Measurements from ENCODE around the gene TMBIM6.

TMBIM6 gene

GRCh38 chr12:49797449-49797776 lies 56.1 kb downstream of the TMBIM6 start:
- ChIA-PET CTCF (interaction anchor here (1.6 to 2.0 kb wide), 2 partner anchors 20 to 41 kb away, joined by 7 read pairs; no protein-coding TSS in a partner anchor), POLR2A (interaction anchor here (0.6 to 1.3 kb wide), 2 partner anchors 31 to 1521 kb away, joined by 3 to 4 read pairs; partner anchors contain the start of gene NCKAP5L)
- H3K36me3 ChIP-seq (ENCODE audit: control insufficient read depth in 2 of 2, insufficient read depth in 1 of 2, low read length in 2 of 2): peaks cover 0 to 89% of the 10 kb centered on the region in 2 experiments; a peak in 2 of 3 replicates
- TF ChIP-seq ZNF112 (tag by site-specific recombination; IDR thresholded peaks at IDR 0.05) (no peak), ZNF580 (tag by site-specific recombination; IDR thresholded peaks at IDR 0.05) (no peak), ZNF280D (tag by site-specific recombination; IDR thresholded peaks at IDR 0.05) (no peak)
- H3K4me3 ChIP-seq (ENCODE audit: low read depth, low read length): no peak overlapping the region
- H3K4me1 ChIP-seq (ENCODE audit: control insufficient read depth, insufficient read depth, low read length): no peaks in the 10 kb centered on the region
- H3K9me3 ChIP-seq (ENCODE audit: control insufficient read depth, insufficient read depth, low read depth, low read length): no peaks in the 10 kb centered on the region
- no peak overlapping the region for H3K27ac ChIP-seq (ENCODE audit: extremely low read depth, low read depth, low read length)

GRCh38 chr12:49798248-49798647 lies 56.9 kb downstream of the TMBIM6 start:
- TF ChIP-seq ZNF214 (tag by site-specific recombination; IDR thresholded peaks at IDR 0.05; ENCODE audit: borderline replicate concordance): no peak
- TF ChIP-seq ZNF221 (tag by site-specific recombination; IDR thresholded peaks at IDR 0.05; ENCODE audit: borderline replicate concordance): no peak
- no peak for TF ChIP-seq ZNF701 (tag by site-specific recombination; IDR thresholded peaks at IDR 0.05)
- no peak for TF ChIP-seq ZSCAN23 (tag by site-specific recombination; IDR thresholded peaks at IDR 0.05)
- TF ChIP-seq ZNF658 (tag by site-specific recombination; IDR thresholded peaks at IDR 0.05): no peak
- TF ChIP-seq ZNF211 (tag by site-specific recombination; IDR thresholded peaks at IDR 0.05; ENCODE audit: low read depth): no peak
- Histone ChIP-seq H3K4me3 (ENCODE audit: low read depth, low read length) (no peak overlapping the region), H3K27ac (ENCODE audit: extremely low read depth, low read depth, low read length) (no peak overlapping the region), H3K9me3 (ENCODE audit: control insufficient read depth, insufficient read depth, low read depth, low read length) (no peaks in the 10 kb centered on the region), H3K4me1 (ENCODE audit: control insufficient read depth, insufficient read depth, low read length) (no peaks in the 10 kb centered on the region), H3K36me3 (ENCODE audit: control insufficient read depth in 2 of 2, insufficient read depth in 1 of 2, low read length in 2 of 2) (peaks cover 0 to 91% of the 10 kb centered on the region in 2 experiments; a peak in 2 of 3 replicates)
- CTCF ChIA-PET: interaction anchor here (1.6 to 2.0 kb wide), 2 partner anchors 21 to 41 kb away, joined by 7 read pairs; no protein-coding TSS in a partner anchor
- POLR2A ChIA-PET: interaction anchor here (0.6 to 1.3 kb wide), 2 partner anchors 30 to 112 kb away, joined by 3 read pairs; partner anchors contain the start of gene NCKAP5L

- Histone ChIP-seq H3K4me1 (ENCODE audit: control insufficient read depth, insufficient read depth, low read length) (no peaks in the 10 kb centered on the region), H3K36me3 (ENCODE audit: control insufficient read depth in 2 of 2, insufficient read depth in 1 of 2, low read length in 2 of 2) (peaks cover 0 to 91% of the 10 kb centered on the region in 2 experiments; a peak in 2 of 3 replicates), H3K4me3 (ENCODE audit: low read depth, low read length) (no peak overlapping the region), H3K27ac (ENCODE audit: extremely low read depth, low read depth, low read length) (no peak overlapping the region), H3K9me3 (ENCODE audit: control insufficient read depth, insufficient read depth, low read depth, low read length) (no peaks in the 10 kb centered on the region)
- CTCF ChIA-PET: interaction anchor here (0.8 to 1.6 kb wide), 2 partner anchors 21 to 40 kb away, joined by 7 read pairs; no protein-coding TSS in a partner anchor
- POLR2A ChIA-PET: interaction anchor here (0.6 kb wide), 3 partner anchors 29 to 437 kb away, joined by 3 read pairs; partner anchors contain the start of gene NCKAP5L
- TF ChIP-seq ZNF416 (tag by site-specific recombination; IDR thresholded peaks at IDR 0.05) (no peak), ZNF341 (tag by site-specific recombination; IDR thresholded peaks at IDR 0.05; ENCODE audit: low read depth) (no peak), ZNF843 (tag by site-specific recombination; IDR thresholded peaks at IDR 0.05) (no peak), REST (tag by site-specific recombination; IDR thresholded peaks at IDR 0.05) (no peak), ZNF747 (tag by site-specific recombination; IDR thresholded peaks at IDR 0.05) (no peak), ZNF768 (tag by site-specific recombination; IDR thresholded peaks at IDR 0.05) (no peak), ZNF10 (tag by site-specific recombination; IDR thresholded peaks at IDR 0.05) (no peak), ZBTB8A (tag by site-specific recombination; IDR thresholded peaks at IDR 0.05) (no peak), ZNF404 (tag by site-specific recombination; IDR thresholded peaks at IDR 0.05) (no peak), ZBTB49 (tag by site-specific recombination; IDR thresholded peaks at IDR 0.05; ENCODE audit: low read depth) (no peak), ZNF292 (tag by site-specific recombination; IDR thresholded peaks at IDR 0.05; ENCODE audit: borderline replicate concordance, low read depth) (no peak), ELK4 (IDR thresholded peaks at IDR 0.05; ENCODE audit: borderline replicate concordance, low read depth, low read length) (no peak)
Observed at GRCh38 chr12:49798934-49799333, 57.6 kb downstream of the TMBIM6 start.
